ENCODE results near the gene ISG20L2.

The ISG20L2 gene

GRCh38 chr1:156708218-156708661 is 20.3 kb downstream of the ISG20L2 start:
- ATAC-seq: no peak
- Mint-ChIP-seq H3K4me3 (no peak overlapping the region), H3K4me1 (peaks cover 23% of the 10 kb centered on the region), H3K36me3 (ENCODE audit: low read depth) (no peaks in the 10 kb centered on the region), H3K9me3 (no peaks in the 10 kb centered on the region), H3K27ac (no peak overlapping the region), H3K27me3 (peaks cover 23% of the 10 kb centered on the region)
- no peak for DNase-seq

GRCh38 chr1:156707417-156708217 is 20.9 kb downstream of the ISG20L2 start:
- Mint-ChIP-seq H3K36me3 (ENCODE audit: low read depth) (no peaks in the 10 kb centered on the region), H3K27me3 (peaks cover 26% of the 10 kb centered on the region), H3K9me3 (no peaks in the 10 kb centered on the region), H3K27ac (no peak overlapping the region), H3K4me1 (peaks cover 23% of the 10 kb centered on the region), H3K4me3 (no peak overlapping the region)
- DNase-seq: no peak
- ATAC-seq: no peak

GRCh38 chr1:156706657-156707416 is 21.7 kb downstream of the ISG20L2 start:
- H3K27ac Mint-ChIP-seq: no peak overlapping the region
- ATAC-seq (no peak), DNase-seq (peak; percentile 25)
- H3K36me3 Mint-ChIP-seq (ENCODE audit: low read depth): no peaks in the 10 kb centered on the region
- peak overlapping the region; percentile 77 for H3K4me3 Mint-ChIP-seq
- peaks cover 23% of the 10 kb centered on the region for H3K4me1 Mint-ChIP-seq
- no peaks in the 10 kb centered on the region for H3K9me3 Mint-ChIP-seq
- peaks cover 26% of the 10 kb centered on the region for H3K27me3 Mint-ChIP-seq

GRCh38 chr1:156705918-156706656 is 22.5 kb downstream of the ISG20L2 start:
- ATAC-seq (peak; percentile 56), DNase-seq (peak; percentile 83)
- Mint-ChIP-seq H3K36me3 (ENCODE audit: low read depth) (no peaks in the 10 kb centered on the region), H3K27ac (peak overlapping the region; percentile 59), H3K4me1 (peaks cover 23% of the 10 kb centered on the region), H3K9me3 (no peaks in the 10 kb centered on the region), H3K27me3 (peaks cover 29% of the 10 kb centered on the region), H3K4me3 (peak overlapping the region; percentile 77)

GRCh38 chr1:156705321-156705917 is 23.1 kb downstream of the ISG20L2 start, which contains the start of gene CRABP2:
CRABP2 (minus strand) TSS chr1:156705583; CDS start chr1:156705446, 137 bp downstream.
- Mint-ChIP-seq H3K9me3 (no peaks in the 10 kb centered on the region), H3K4me3 (peak within 1 kb of the TSS; percentile 77), H3K36me3 (ENCODE audit: low read depth) (no peaks in the 10 kb centered on the region), H3K4me1 (peaks cover 23% of the 10 kb centered on the region), H3K27me3 (peaks cover 33% of the 10 kb centered on the region), H3K27ac (peak within 1 kb of the TSS; percentile 59)
- DNase-seq (peak; percentile 24), ATAC-seq (peak; percentile 18)

- Mint-ChIP-seq H3K36me3 (ENCODE audit: low read depth) (no peaks in the 10 kb centered on the region), H3K9me3 (no peaks in the 10 kb centered on the region), H3K4me1 (peaks cover 23% of the 10 kb centered on the region), H3K27ac (no peak overlapping the region), H3K4me3 (peak overlapping the region; percentile 5), H3K27me3 (peaks cover 33% of the 10 kb centered on the region)
- ATAC-seq: no peak
- peak; percentile 64 for DNase-seq
These were observed 23.6 kb downstream of the ISG20L2 start for GRCh38 chr1:156704930-156705320.

GRCh38 chr1:156704166-156704711 is 24.3 kb downstream of the ISG20L2 start:
- peaks cover 33% of the 10 kb centered on the region for H3K27me3 Mint-ChIP-seq
- H3K4me1 Mint-ChIP-seq: peaks cover 23% of the 10 kb centered on the region
- ATAC-seq: no peak
- H3K9me3 Mint-ChIP-seq: no peaks in the 10 kb centered on the region
- H3K27ac Mint-ChIP-seq: no peak overlapping the region
- H3K36me3 Mint-ChIP-seq (ENCODE audit: low read depth): no peaks in the 10 kb centered on the region
- no peak overlapping the region for H3K4me3 Mint-ChIP-seq
- DNase-seq: no peak

GRCh38 chr1:156703741-156704140 is 24.8 kb downstream of the ISG20L2 start:
- no peak for DNase-seq
- H3K36me3 Mint-ChIP-seq (ENCODE audit: low read depth): no peaks in the 10 kb centered on the region
- peaks cover 36% of the 10 kb centered on the region for H3K27me3 Mint-ChIP-seq
- H3K4me1 Mint-ChIP-seq: peaks cover 23% of the 10 kb centered on the region
- no peaks in the 10 kb centered on the region for H3K9me3 Mint-ChIP-seq
- H3K4me3 Mint-ChIP-seq: no peak overlapping the region
- ATAC-seq: no peak
- H3K27ac Mint-ChIP-seq: no peak overlapping the region

- no peak for ATAC-seq
- H3K4me1 Mint-ChIP-seq: peaks cover 23% of the 10 kb centered on the region
- no peak for DNase-seq
- no peak overlapping the region for H3K4me3 Mint-ChIP-seq
- H3K9me3 Mint-ChIP-seq: no peaks in the 10 kb centered on the region
- peaks cover 37% of the 10 kb centered on the region for H3K27me3 Mint-ChIP-seq
- no peak overlapping the region for H3K27ac Mint-ChIP-seq
- no peaks in the 10 kb centered on the region for H3K36me3 Mint-ChIP-seq (ENCODE audit: low read depth)
These were observed 25.2 kb downstream of the ISG20L2 start for GRCh38 chr1:156703336-156703735.

GRCh38 chr1:156700736-156701531 is 27.6 kb downstream of the ISG20L2 start:
- H3K9me3 Mint-ChIP-seq: no peaks in the 10 kb centered on the region
- peaks cover 12% of the 10 kb centered on the region for H3K4me1 Mint-ChIP-seq
- H3K4me3 Mint-ChIP-seq: no peak overlapping the region
- no peak overlapping the region for H3K27ac Mint-ChIP-seq
- H3K27me3 Mint-ChIP-seq: peaks cover 38% of the 10 kb centered on the region
- H3K36me3 Mint-ChIP-seq (ENCODE audit: low read depth): no peaks in the 10 kb centered on the region
- no peak for ATAC-seq
- no peak for DNase-seq

- H3K36me3 Mint-ChIP-seq (ENCODE audit: low read depth): no peaks in the 10 kb centered on the region
- no peaks in the 10 kb centered on the region for H3K4me1 Mint-ChIP-seq
- H3K27ac Mint-ChIP-seq: no peak overlapping the region
- no peak overlapping the region for H3K4me3 Mint-ChIP-seq
- peaks cover 35% of the 10 kb centered on the region for H3K27me3 Mint-ChIP-seq
- DNase-seq: no peak
- no peak for ATAC-seq
- H3K9me3 Mint-ChIP-seq: no peaks in the 10 kb centered on the region
These were observed 29.6 kb downstream of the ISG20L2 start for GRCh38 chr1:156698995-156699394.

- ATAC-seq (no peak), DNase-seq (no peak)
- H3K9me3 Mint-ChIP-seq: no peaks in the 10 kb centered on the region
- H3K4me3 Mint-ChIP-seq: no peak overlapping the region
- no peak overlapping the region for H3K27ac Mint-ChIP-seq
- H3K4me1 Mint-ChIP-seq: peaks cover 3% of the 10 kb centered on the region
- H3K27me3 Mint-ChIP-seq: peaks cover 39% of the 10 kb centered on the region
- no peaks in the 10 kb centered on the region for H3K36me3 Mint-ChIP-seq (ENCODE audit: low read depth)
These were observed 31.1 kb downstream of the ISG20L2 start for GRCh38 chr1:156697481-156697880.

GRCh38 chr1:156696755-156697154 is 31.8 kb downstream of the ISG20L2 start:
- no peaks in the 10 kb centered on the region for H3K36me3 Mint-ChIP-seq (ENCODE audit: low read depth)
- ATAC-seq: no peak
- H3K9me3 Mint-ChIP-seq: no peaks in the 10 kb centered on the region

More at GRCh38 chr1:156696755-156697154, 31.8 kb downstream of the ISG20L2 start:
- Mint-ChIP-seq H3K27ac (no peak overlapping the region), H3K4me3 (no peak overlapping the region), H3K4me1 (peaks cover 9% of the 10 kb centered on the region), H3K27me3 (peaks cover 47% of the 10 kb centered on the region)
- no peak for DNase-seq

Measured in activated naive CD8-positive, alpha-beta T cell treated with anti-CD3 and anti-CD28 coated beads, Interleukin-2, amount 50 U/mL, for 24 hours (primary cell).